ENCODE measurements around the gene WFIKKN1. TPM values are rescaled to one million over a fixed set of nuclear protein-coding genes. Genes with fewer than 3 reads are reported as not detected.
A peak's percentile ranks its signal among the peaks of the same experiment; 100 is the strongest.

WFIKKN1 gene
- total and polyA plus RNA-seq, 2 of the 13 experiments (the other 11 are each of a cell fraction or from before 2014, with no cell fraction given) = 1.7 to 4.9 TPM

DNA sequence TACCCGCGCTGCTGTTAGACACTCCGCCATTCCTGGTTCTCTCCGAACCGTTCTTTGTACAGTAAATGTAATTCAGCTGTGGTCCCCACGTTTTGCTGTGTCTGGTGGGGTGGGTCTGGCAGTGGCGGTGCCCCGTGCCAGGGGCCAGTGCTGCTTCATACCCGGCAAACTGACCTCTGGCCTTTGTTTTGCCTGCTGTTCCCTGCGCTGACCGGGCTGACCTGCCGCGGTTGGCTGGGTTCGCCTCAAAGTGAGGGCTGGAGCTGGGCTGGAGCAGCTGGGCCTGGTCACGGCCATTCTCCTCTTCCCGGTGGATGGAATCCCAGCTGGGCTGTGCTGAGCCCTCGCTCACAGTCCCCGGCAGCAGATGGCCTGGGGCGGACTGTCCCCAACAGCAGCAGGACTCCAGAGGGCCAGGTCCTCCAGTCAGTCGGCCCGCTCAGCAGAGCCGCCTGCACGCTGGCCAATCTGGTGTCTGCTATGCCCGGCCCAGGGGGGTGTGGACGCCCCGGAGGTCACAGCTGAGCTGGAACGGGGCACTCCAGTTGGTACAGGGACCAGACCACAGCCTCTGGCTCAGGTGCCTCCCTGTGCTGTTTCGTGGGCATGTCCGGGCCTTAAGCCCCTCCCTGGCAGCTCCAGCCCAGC, 1.5 kb upstream of the WFIKKN1 start (continued):
- TF ChIP-seq REXO4 (CRISPR knock-in tag; IDR thresholded peaks at IDR 0.05; ENCODE audit: borderline replicate concordance) (no peak), BRCA1 (CRISPR knock-in tag; IDR thresholded peaks at IDR 0.05) (no peak), RARA (CRISPR knock-in tag; IDR thresholded peaks at IDR 0.05) (no peak), HNF4A (CRISPR knock-in tag; IDR thresholded peaks at IDR 0.05) (no peak; the same call in 1 of the 2 replicates), CBFB (CRISPR knock-in tag; IDR thresholded peaks at IDR 0.05) (no peak), ZNF841 (CRISPR knock-in tag; IDR thresholded peaks at IDR 0.05; ENCODE audit: borderline replicate concordance) (no peak), SMARCC2 (IDR thresholded peaks at IDR 0.05) (no peak), ZNF543 (CRISPR knock-in tag; IDR thresholded peaks at IDR 0.05) (no peak), TAF1 (CRISPR knock-in tag; IDR thresholded peaks at IDR 0.05) (peak; percentile 35), NFATC3 (CRISPR knock-in tag; IDR thresholded peaks at IDR 0.05) (no peak), RBM22 (optimal IDR thresholded peaks at IDR 0.05; ENCODE audit: low read length) (no peak), ASH2L (IDR thresholded peaks at IDR 0.05; ENCODE audit: insufficient read length, low read depth, low read length) (peak; percentile 2), REL (CRISPR knock-in tag; conservative IDR thresholded peaks at IDR 0.05) (no peak), AGO1 (IDR thresholded peaks at IDR 0.05; ENCODE audit: low read depth, low read length, poor library complexity, severe bottlenecking) (peak; percentile 21)
- TF ChIP-seq, protein P1, sequence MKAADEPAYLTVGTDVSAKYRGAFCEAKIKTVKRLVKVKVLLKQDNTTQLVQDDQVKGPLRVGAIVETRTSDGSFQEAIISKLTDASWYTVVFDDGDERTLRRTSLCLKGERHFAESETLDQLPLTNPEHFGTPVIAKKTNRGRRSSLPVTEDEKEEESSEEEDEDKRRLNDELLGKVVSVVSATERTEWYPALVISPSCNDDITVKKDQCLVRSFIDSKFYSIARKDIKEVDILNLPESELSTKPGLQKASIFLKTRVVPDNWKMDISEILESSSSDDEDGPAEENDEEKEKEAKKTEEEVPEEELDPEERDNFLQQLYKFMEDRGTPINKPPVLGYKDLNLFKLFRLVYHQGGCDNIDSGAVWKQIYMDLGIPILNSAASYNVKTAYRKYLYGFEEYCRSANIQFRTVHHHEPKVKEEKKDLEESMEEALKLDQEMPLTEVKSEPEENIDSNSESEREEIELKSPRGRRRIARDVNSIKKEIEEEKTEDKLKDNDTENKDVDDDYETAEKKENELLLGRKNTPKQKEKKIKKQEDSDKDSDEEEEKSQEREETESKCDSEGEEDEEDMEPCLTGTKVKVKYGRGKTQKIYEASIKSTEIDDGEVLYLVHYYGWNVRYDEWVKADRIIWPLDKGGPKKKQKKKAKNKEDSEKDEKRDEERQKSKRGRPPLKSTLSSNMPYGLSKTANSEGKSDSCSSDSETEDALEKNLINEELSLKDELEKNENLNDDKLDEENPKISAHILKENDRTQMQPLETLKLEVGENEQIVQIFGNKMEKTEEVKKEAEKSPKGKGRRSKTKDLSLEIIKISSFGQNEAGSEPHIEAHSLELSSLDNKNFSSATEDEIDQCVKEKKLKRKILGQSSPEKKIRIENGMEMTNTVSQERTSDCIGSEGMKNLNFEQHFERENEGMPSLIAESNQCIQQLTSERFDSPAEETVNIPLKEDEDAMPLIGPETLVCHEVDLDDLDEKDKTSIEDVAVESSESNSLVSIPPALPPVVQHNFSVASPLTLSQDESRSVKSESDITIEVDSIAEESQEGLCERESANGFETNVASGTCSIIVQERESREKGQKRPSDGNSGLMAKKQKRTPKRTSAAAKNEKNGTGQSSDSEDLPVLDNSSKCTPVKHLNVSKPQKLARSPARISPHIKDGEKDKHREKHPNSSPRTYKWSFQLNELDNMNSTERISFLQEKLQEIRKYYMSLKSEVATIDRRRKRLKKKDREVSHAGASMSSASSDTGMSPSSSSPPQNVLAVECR (CRISPR knock-in tag; IDR thresholded peaks at IDR 0.05; ENCODE audit: borderline replicate concordance) = peak; percentile 22; the same call in 1 of the 2 replicates
- TF ChIP-seq, protein P2, sequence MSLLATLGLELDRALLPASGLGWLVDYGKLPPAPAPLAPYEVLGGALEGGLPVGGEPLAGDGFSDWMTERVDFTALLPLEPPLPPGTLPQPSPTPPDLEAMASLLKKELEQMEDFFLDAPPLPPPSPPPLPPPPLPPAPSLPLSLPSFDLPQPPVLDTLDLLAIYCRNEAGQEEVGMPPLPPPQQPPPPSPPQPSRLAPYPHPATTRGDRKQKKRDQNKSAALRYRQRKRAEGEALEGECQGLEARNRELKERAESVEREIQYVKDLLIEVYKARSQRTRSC (CRISPR knock-in tag; IDR thresholded peaks at IDR 0.05; ENCODE audit: low read depth) = no peak
- TF ChIP-seq, protein P3, sequence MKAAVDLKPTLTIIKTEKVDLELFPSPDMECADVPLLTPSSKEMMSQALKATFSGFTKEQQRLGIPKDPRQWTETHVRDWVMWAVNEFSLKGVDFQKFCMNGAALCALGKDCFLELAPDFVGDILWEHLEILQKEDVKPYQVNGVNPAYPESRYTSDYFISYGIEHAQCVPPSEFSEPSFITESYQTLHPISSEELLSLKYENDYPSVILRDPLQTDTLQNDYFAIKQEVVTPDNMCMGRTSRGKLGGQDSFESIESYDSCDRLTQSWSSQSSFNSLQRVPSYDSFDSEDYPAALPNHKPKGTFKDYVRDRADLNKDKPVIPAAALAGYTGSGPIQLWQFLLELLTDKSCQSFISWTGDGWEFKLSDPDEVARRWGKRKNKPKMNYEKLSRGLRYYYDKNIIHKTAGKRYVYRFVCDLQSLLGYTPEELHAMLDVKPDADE (CRISPR knock-in tag; IDR thresholded peaks at IDR 0.05) = no peak
- TF ChIP-seq, protein P4, sequence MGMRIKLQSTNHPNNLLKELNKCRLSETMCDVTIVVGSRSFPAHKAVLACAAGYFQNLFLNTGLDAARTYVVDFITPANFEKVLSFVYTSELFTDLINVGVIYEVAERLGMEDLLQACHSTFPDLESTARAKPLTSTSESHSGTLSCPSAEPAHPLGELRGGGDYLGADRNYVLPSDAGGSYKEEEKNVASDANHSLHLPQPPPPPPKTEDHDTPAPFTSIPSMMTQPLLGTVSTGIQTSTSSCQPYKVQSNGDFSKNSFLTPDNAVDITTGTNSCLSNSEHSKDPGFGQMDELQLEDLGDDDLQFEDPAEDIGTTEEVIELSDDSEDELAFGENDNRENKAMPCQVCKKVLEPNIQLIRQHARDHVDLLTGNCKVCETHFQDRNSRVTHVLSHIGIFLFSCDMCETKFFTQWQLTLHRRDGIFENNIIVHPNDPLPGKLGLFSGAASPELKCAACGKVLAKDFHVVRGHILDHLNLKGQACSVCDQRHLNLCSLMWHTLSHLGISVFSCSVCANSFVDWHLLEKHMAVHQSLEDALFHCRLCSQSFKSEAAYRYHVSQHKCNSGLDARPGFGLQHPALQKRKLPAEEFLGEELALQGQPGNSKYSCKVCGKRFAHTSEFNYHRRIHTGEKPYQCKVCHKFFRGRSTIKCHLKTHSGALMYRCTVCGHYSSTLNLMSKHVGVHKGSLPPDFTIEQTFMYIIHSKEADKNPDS (CRISPR knock-in tag; IDR thresholded peaks at IDR 0.05) = no peak
- TF ChIP-seq, protein P5, sequence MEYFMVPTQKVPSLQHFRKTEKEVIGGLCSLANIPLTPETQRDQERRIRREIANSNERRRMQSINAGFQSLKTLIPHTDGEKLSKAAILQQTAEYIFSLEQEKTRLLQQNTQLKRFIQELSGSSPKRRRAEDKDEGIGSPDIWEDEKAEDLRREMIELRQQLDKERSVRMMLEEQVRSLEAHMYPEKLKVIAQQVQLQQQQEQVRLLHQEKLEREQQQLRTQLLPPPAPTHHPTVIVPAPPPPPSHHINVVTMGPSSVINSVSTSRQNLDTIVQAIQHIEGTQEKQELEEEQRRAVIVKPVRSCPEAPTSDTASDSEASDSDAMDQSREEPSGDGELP (IDR thresholded peaks at IDR 0.05; ENCODE audit: borderline replicate concordance, low read depth) = peak; percentile 80; the same call in 1 of the 2 replicates
- TF ChIP-seq, protein P6, sequence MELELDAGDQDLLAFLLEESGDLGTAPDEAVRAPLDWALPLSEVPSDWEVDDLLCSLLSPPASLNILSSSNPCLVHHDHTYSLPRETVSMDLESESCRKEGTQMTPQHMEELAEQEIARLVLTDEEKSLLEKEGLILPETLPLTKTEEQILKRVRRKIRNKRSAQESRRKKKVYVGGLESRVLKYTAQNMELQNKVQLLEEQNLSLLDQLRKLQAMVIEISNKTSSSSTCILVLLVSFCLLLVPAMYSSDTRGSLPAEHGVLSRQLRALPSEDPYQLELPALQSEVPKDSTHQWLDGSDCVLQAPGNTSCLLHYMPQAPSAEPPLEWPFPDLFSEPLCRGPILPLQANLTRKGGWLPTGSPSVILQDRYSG (CRISPR knock-in tag; IDR thresholded peaks at IDR 0.05) = no peak
